Prostate gland (tissue), 2 donors: Measurements from ENCODE around the gene ACOX1. TPM values are rescaled to one million over a fixed set of nuclear protein-coding genes. Genes with fewer than 3 reads are reported as not detected.
"Not testable (repeated sequence)": the region's sequence is repeated elsewhere in the genome, so short reads cannot be mapped to it uniquely, and the experiment has no call there.

ENCODE experiments used
- DNase-seq: peaks from one replicate; pipeline ENCODE4 v3.0.0-alpha.2; 2019; ENCODE audit warnings: low spot score
- H3K27ac ChIP-seq, 2 donors: fragments of 200-600 bp; sonication (generic); 2 replicates each; pipeline ENCODE4 v1.5.1; 2017 to 2019
- H3K27me3 ChIP-seq: fragments of 200-600 bp; sonication (generic); replicated peaks from 2 replicates; pipeline ENCODE4 v1.5.1; 2019; ENCODE audit not compliant: insufficient read depth
- H3K36me3 ChIP-seq, 2 donors: fragments of 200-600 bp; sonication (generic); 1 replicate in 1 of 2; 2 replicates in 1 of 2; pipeline versions ENCODE4 v1.5.1 to v1.8.1; 2017 to 2019
- H3K4me1 ChIP-seq: fragments of 200-600 bp; sonication (generic); replicated peaks from 2 replicates; pipeline ENCODE4 v1.5.1; 2019
- H3K4me3 ChIP-seq, 2 donors: fragments of 200-600 bp; sonication (generic); 2 replicates each; pipeline ENCODE4 v1.5.1; 2017 to 2019
- H3K9me3 ChIP-seq: fragments of 200-600 bp; sonication (generic); 2 replicates; pipeline ENCODE4 v1.5.1; 2017
- CTCF ChIP-seq, 4 experiments: fragments of 200-600 bp in 2 of 4; fragments of 450-650 bp in 2 of 4; sonication (generic) in 2 of 4; IDR thresholded peaks; 1 replicate in 3 of 4; 2 replicates in 1 of 4; pipeline ENCODE4 v1.5.1; 2016 to 2019; ENCODE audit warnings: antibody characterized with exemption in 4 of 4, mild to moderate bottlenecking in 2 of 4, moderate library complexity in 2 of 4
- POLR2A ChIP-seq: fragments of 450-650 bp; IDR thresholded peaks from one replicate; pipeline ENCODE4 v1.6.1; 2016; ENCODE audit warnings: antibody characterized with exemption, mild to moderate bottlenecking
- POLR2AphosphoS5 ChIP-seq: sonication (generic); formaldehyde crosslinking; IDR thresholded peaks from one replicate; pipeline ENCODE4 v1.6.1; 2017; ENCODE audit warnings: antibody characterized with exemption
- WGBS: methylation state at CpG from one replicate; pipeline ENCODE4 v1.1.5; 2018; 5-methylcytosine and 5-hydroxymethylcytosine counted together
- intact Hi-C: fragments of 100-400 bp; cut with DNase I; formaldehyde crosslinking; loops from one replicate; pipeline ENCODE4 v1.14.2; 2022
- total RNA-seq, 2 donors: library from RNA; depleted of rRNA; stranded (reverse); fragments of >200 nt; gene quantifications; one replicate each; pipeline ENCODE4 v1.1.0, GENCODE V29; 2016

The ACOX1 gene
- total RNA-seq, 2 donors from 2014 or later: 75.5 to 79.0 TPM

GRCh38 chr17:75970626-75971025 lies 8.3 kb downstream of the ACOX1 start:
- H3K36me3 ChIP-seq: no peaks in the 10 kb centered on the region
- TF ChIP-seq POLR2A (no peak), CTCF (IDR thresholded peaks at IDR 0.05) (no peak), POLR2AphosphoS5 (no peak)
- no peak for DNase-seq
- no peaks in the 10 kb centered on the region for H3K9me3 ChIP-seq
- H3K4me3 ChIP-seq: no peak overlapping the region
- no peaks in the 10 kb centered on the region for H3K4me1 ChIP-seq
- H3K27me3 ChIP-seq: no peaks in the 10 kb centered on the region
- no peak overlapping the region for H3K27ac ChIP-seq
- intact Hi-C loops: no loop called here
- 89% methylated on average over 7 of the region's 7 CpGs for WGBS

GRCh38 chr17:75970011-75970523 lies 8.9 kb downstream of the ACOX1 start:
- intact Hi-C loops: no loop called here
- Histone ChIP-seq H3K27me3 (no peaks in the 10 kb centered on the region), H3K4me1 (no peaks in the 10 kb centered on the region), H3K9me3 (no peaks in the 10 kb centered on the region), H3K4me3 (no peak overlapping the region), H3K36me3 (no peaks in the 10 kb centered on the region), H3K27ac (no peak overlapping the region)
- WGBS: 73% methylated on average over 4 of the region's 4 CpGs
- no peak for DNase-seq
- TF ChIP-seq POLR2AphosphoS5 (no peak), CTCF (IDR thresholded peaks at IDR 0.05) (no peak), POLR2A (no peak)

GRCh38 chr17:75969044-75969443 lies 9.9 kb downstream of the ACOX1 start:
- H3K4me1 ChIP-seq, H3K27ac ChIP-seq, H3K27me3 ChIP-seq, intact Hi-C loops, H3K9me3 ChIP-seq, DNase-seq, H3K36me3 ChIP-seq, H3K4me3 ChIP-seq: not testable (repeated sequence)
- WGBS: 95% methylated on average over 10 of the region's 10 CpGs

GRCh38 chr17:75965468-75965867 lies 13.5 kb downstream of the ACOX1 start:
- Histone ChIP-seq H3K27me3 (no peaks in the 10 kb centered on the region), H3K9me3 (no peaks in the 10 kb centered on the region), H3K36me3 (no peaks in the 10 kb centered on the region), H3K27ac (no peak overlapping the region), H3K4me3 (no peak overlapping the region), H3K4me1 (no peaks in the 10 kb centered on the region)
- DNase-seq: no peak
- TF ChIP-seq POLR2AphosphoS5: no peak
- 83% methylated on average over 6 of the region's 6 CpGs for WGBS
- intact Hi-C loops: no loop called here

- Histone ChIP-seq H3K36me3 (peaks cover 0 to 11% of the 10 kb centered on the region in 2 donors), H3K27ac (peak overlapping the region in 1 of 2 donors; percentile 44), H3K9me3 (no peaks in the 10 kb centered on the region), H3K4me3 (no peak overlapping the region), H3K4me1 (no peaks in the 10 kb centered on the region), H3K27me3 (no peaks in the 10 kb centered on the region)
- 92% methylated on average over 11 of the region's 11 CpGs for WGBS
- intact Hi-C loops: no loop called here
- TF ChIP-seq CTCF (IDR thresholded peaks at IDR 0.05): no peak
- TF ChIP-seq POLR2A: no peak
- no peak for TF ChIP-seq POLR2AphosphoS5
- no peak for DNase-seq
Observed at GRCh38 chr17:75959839-75960511, 19.0 kb downstream of the ACOX1 start.
